CD4-positive, alpha-beta T cell treated with Interleukin-12 subunit alpha and Interleukin-12 subunit beta, for 1 hour (primary cell): ENCODE data around the gene CTDSPL.

ENCODE experiments used
- DNase-seq: peaks from one replicate; pipeline ENCODE4 v3.0.0-alpha.2; 2020

The CTDSPL gene

GRCh38 chr3:37853691-37854413 lies 7.8 kb upstream of the CTDSPL start:
- no peak for DNase-seq

- DNase-seq = peak; percentile 68
These were observed 6.2 kb upstream of the CTDSPL start for GRCh38 chr3:37855363-37855970.

- no peak for DNase-seq
These were observed 5.3 kb upstream of the CTDSPL start for GRCh38 chr3:37856381-37856780.

GRCh38 chr3:37858742-37859141 lies 2.9 kb upstream of the CTDSPL start:
- DNase-seq = no peak

- no peak for DNase-seq
These were observed 2.3 kb upstream of the CTDSPL start for GRCh38 chr3:37859354-37859753.

- DNase-seq = no peak
These were observed 1.8 kb upstream of the CTDSPL start for GRCh38 chr3:37859908-37860199.

GRCh38 chr3:37862219-37862902 lies 681 bp downstream of the CTDSPL start:
- peak; percentile 21 for DNase-seq

GRCh38 chr3:37862903-37863815 lies 1.5 kb downstream of the CTDSPL start:
- DNase-seq = no peak

- no peak for DNase-seq
These were observed 2.5 kb downstream of the CTDSPL start for GRCh38 chr3:37863949-37864822.

- DNase-seq = no peak
These were observed 3.2 kb downstream of the CTDSPL start for GRCh38 chr3:37864904-37865303.

GRCh38 chr3:37867144-37867543 lies 5.5 kb downstream of the CTDSPL start:
- no peak for DNase-seq

GRCh38 chr3:37871858-37872257 lies 10.2 kb downstream of the CTDSPL start:
- no peak for DNase-seq

- DNase-seq = no peak
These were observed 10.9 kb downstream of the CTDSPL start for GRCh38 chr3:37872413-37873160.

- no peak for DNase-seq
These were observed 14.6 kb downstream of the CTDSPL start for GRCh38 chr3:37876279-37876678.

GRCh38 chr3:37882711-37883110 lies 21.0 kb downstream of the CTDSPL start:
- no peak for DNase-seq

- no peak for DNase-seq
These were observed 24.1 kb downstream of the CTDSPL start for GRCh38 chr3:37885814-37886213.

GRCh38 chr3:37886395-37886794 lies 24.7 kb downstream of the CTDSPL start:
- no peak for DNase-seq

GRCh38 chr3:37887062-37887461 lies 25.4 kb downstream of the CTDSPL start:
- no peak for DNase-seq

- DNase-seq = no peak
These were observed 26.1 kb downstream of the CTDSPL start for GRCh38 chr3:37887824-37888223.

GRCh38 chr3:37888421-37888820 lies 26.7 kb downstream of the CTDSPL start:
- DNase-seq = no peak

GRCh38 chr3:37890522-37890921 lies 28.8 kb downstream of the CTDSPL start:
- DNase-seq = no peak

- no peak for DNase-seq
These were observed 29.5 kb downstream of the CTDSPL start for GRCh38 chr3:37891227-37891626.
